Measurements from ENCODE around the gene NRXN2.

DNA sequence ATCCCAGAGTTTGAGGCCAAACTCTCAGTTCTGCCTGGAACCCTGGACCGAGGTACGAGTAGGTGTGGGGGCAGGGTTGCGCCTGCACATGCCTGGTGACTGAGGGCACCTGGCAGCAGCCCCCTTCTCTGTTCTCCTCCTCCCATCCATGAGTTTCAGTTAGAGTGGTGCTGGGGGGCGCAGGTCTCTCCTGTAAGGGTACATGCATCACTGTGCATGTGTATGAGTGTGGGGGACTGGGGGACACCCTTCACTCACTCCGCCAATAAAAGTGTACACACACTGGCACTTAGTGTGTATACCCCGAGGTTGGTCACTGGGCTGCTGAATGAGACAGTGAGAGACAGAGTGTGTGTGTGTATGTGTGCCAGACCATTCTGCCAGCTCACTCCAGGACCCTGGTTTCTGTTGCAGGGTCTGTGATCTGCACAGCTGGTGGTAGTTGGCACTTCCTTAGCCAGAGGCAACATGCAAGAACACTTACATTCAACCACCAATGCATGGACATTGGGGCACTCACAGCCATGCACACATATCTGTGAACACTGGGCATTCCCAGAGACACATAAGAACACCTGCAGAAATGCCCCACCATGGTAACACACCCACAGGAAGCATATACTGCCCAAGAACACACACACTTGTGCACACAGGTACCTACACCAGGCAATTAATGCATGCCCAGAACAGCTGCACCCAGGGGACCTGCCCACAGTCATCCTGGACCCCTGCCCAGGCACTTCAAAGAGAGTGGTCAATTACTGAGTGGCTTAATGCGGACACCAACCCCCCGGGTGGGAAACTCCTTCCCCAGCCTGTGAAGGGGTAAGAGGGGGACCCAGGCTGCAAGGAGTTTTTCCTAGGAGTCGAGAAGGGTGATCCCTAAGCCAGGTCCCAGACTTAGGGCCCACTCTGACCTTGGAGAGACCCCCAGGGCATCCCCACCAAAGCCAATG lies 1.2 kb upstream of the NRXN2 start:
- TF ChIP-seq, protein P1, sequence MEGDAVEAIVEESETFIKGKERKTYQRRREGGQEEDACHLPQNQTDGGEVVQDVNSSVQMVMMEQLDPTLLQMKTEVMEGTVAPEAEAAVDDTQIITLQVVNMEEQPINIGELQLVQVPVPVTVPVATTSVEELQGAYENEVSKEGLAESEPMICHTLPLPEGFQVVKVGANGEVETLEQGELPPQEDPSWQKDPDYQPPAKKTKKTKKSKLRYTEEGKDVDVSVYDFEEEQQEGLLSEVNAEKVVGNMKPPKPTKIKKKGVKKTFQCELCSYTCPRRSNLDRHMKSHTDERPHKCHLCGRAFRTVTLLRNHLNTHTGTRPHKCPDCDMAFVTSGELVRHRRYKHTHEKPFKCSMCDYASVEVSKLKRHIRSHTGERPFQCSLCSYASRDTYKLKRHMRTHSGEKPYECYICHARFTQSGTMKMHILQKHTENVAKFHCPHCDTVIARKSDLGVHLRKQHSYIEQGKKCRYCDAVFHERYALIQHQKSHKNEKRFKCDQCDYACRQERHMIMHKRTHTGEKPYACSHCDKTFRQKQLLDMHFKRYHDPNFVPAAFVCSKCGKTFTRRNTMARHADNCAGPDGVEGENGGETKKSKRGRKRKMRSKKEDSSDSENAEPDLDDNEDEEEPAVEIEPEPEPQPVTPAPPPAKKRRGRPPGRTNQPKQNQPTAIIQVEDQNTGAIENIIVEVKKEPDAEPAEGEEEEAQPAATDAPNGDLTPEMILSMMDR (IDR thresholded peaks at IDR 0.05): no peak
- no peak for TF ChIP-seq POLR2A (IDR thresholded peaks at IDR 0.05)

All from heart left ventricle (tissue), 13 donors.